HepG2 (cell line): ENCODE measurements around the gene SCIN. TPM values are rescaled to one million over a fixed set of nuclear protein-coding genes. Genes with fewer than 3 reads are reported as not detected.
A peak's percentile ranks its signal among the peaks of the same experiment; 100 is the strongest.
"Not testable (repeated sequence)": the region's sequence is repeated elsewhere in the genome, so short reads cannot be mapped to it uniquely, and the experiment has no call there.

Experiments
- ATAC-seq: fragments of 200-7000 bp; cut with Tn5 transposase; 3 replicates; pipeline ENCODE4 v1.9.1; 2020; ENCODE audit warnings: mild to moderate bottlenecking, moderate library complexity
- BruUV-seq: library from RNA; stranded (reverse); fragments of 400-500 nt; replicated peaks from 2 replicates; lab custom pipeline; 2021; lab: Mats Ljungman, UMichigan
- CTCF ChIA-PET: fragments of 300-600 bp; formaldehyde crosslinking; extraction: SDS; loops from one replicate; lab custom pipeline; 2021; ENCODE audit warnings: low total read pairs, inconsistent platforms, low intra/inter-chr PET ratio; lab: Yijun Ruan, JAX
- POLR2A ChIA-PET: fragments of 350-600 bp; sonication (Branson Sonifier 250); formaldehyde crosslinking; loops from one replicate; lab custom pipeline; 2020; ENCODE audit warnings: antibody characterized with exemption, inconsistent platforms; lab: Yijun Ruan, JAX
- DNase-seq: peaks from one replicate; pipeline ENCODE4 v3.0.0-alpha.2; 2015; ENCODE audit warnings: low spot score
- FAIRE-seq: peaks from 3 replicates; lab custom pipeline; 2011; peaks lifted over from hg19 to GRCh38; lab: Jason Lieb, UNC
- H2AFZ ChIP-seq: one replicate; pipeline ENCODE4 v1.6.1; 2011; ENCODE audit warnings: low read length, inconsistent platforms
- H3K27ac ChIP-seq: fragments of 300-600 bp; 3 replicates; pipeline ENCODE4 v1.8.0; 2011; ENCODE audit warnings: mixed run types, mild to moderate bottlenecking, mixed read lengths, low read length, inconsistent platforms; ENCODE audit not compliant: insufficient read depth; ENCODE audit errors: extremely low read length
- H3K27me3 ChIP-seq, 2 experiments: fragments of 200-600 bp in 1 of 2; 2 replicates in 1 of 2; 3 replicates in 1 of 2; pipeline versions ENCODE4 v1.6.0 to v1.8.0; 2011; ENCODE audit warnings: low read length in 2 of 2, mild to moderate bottlenecking in 2 of 2, moderate library complexity in 2 of 2, inconsistent platforms in 1 of 2; ENCODE audit not compliant: insufficient read depth in 2 of 2, control insufficient read depth in 1 of 2
- H3K36me3 ChIP-seq, 2 experiments: fragments of 200-600 bp in 1 of 2; replicated peaks in 1 of 2; 2 replicates in 1 of 2; 3 replicates in 1 of 2; pipeline versions ENCODE4 v1.5.1 to v1.8.0; 2011; ENCODE audit warnings: low read length in 2 of 2, inconsistent platforms in 1 of 2; ENCODE audit not compliant: insufficient read depth in 2 of 2, control insufficient read depth in 1 of 2
- H3K4me1 ChIP-seq: 2 replicates; pipeline ENCODE4 v1.5.1; 2012; ENCODE audit warnings: low read length, inconsistent platforms; ENCODE audit not compliant: insufficient read depth
- H3K4me2 ChIP-seq: 2 replicates; pipeline ENCODE4 v1.6.0; 2011; ENCODE audit warnings: low read depth, low read length, inconsistent platforms
- H3K4me3 ChIP-seq, 3 experiments: fragments of 200-600 bp in 1 of 3; sonication (generic), shearing (Covaris generic) in 1 of 3; replicated peaks in 1 of 3; 2 replicates each; pipeline ENCODE4 v1.5.1; 2011 to 2016; ENCODE audit warnings: low read length in 3 of 3, inconsistent platforms in 2 of 3, low read depth in 2 of 3, mild to moderate bottlenecking in 2 of 3, control low read depth in 1 of 3, mixed read lengths in 1 of 3; ENCODE audit not compliant: insufficient read depth in 1 of 3
- H3K79me2 ChIP-seq: one replicate; pipeline ENCODE4 v1.6.1; 2011; ENCODE audit warnings: low read length, inconsistent platforms; ENCODE audit not compliant: insufficient read depth
- H3K9ac ChIP-seq: 2 replicates; pipeline ENCODE4 v1.6.0; 2011; ENCODE audit warnings: mild to moderate bottlenecking, low read depth, low read length, inconsistent platforms; ENCODE audit not compliant: insufficient read depth
- H3K9me3 ChIP-seq: 2 replicates; pipeline ENCODE4 v1.5.1; 2012; ENCODE audit warnings: mild to moderate bottlenecking, low read length
- H4K20me1 ChIP-seq: 2 replicates; pipeline ENCODE4 v1.6.0; 2011; ENCODE audit warnings: inconsistent platforms, mild to moderate bottlenecking, low read length, moderate library complexity; ENCODE audit not compliant: insufficient read depth
- ARHGAP35 ChIP-seq: sonication (generic); formaldehyde crosslinking; IDR thresholded peaks from 2 replicates; pipeline ENCODE4 v1.9.0; 2022; ENCODE audit warnings: mild to moderate bottlenecking, inconsistent platforms, moderate library complexity, missing genetic modification reagents, borderline replicate concordance
- HIVEP1 ChIP-seq: sonication (generic); formaldehyde crosslinking; IDR thresholded peaks from 2 replicates; pipeline ENCODE4 v1.4.0; 2020; ENCODE audit warnings: mild to moderate bottlenecking, missing genetic modification reagents
- IRF9 ChIP-seq: sonication (generic); formaldehyde crosslinking; IDR thresholded peaks from 2 replicates; pipeline ENCODE4 v1.8.0; 2022; ENCODE audit warnings: missing genetic modification reagents, mild to moderate bottlenecking, borderline replicate concordance
- MED13 ChIP-seq: sonication (generic); formaldehyde crosslinking; IDR thresholded peaks from 2 replicates; pipeline ENCODE4 v1.5.0; 2020; ENCODE audit warnings: missing genetic modification reagents
- PHF21A ChIP-seq: sonication (generic); formaldehyde crosslinking; IDR thresholded peaks from 2 replicates; pipeline ENCODE4 v1.5.0; 2020; ENCODE audit warnings: mild to moderate bottlenecking, missing genetic modification reagents
- RBFOX2 ChIP-seq: fragments of 200-400 bp; formaldehyde crosslinking; IDR thresholded peaks from 2 replicates; pipeline ENCODE4 v1.6.1; 2017; ENCODE audit warnings: low read depth, mild to moderate bottlenecking, low read length
- SIX4 ChIP-seq: sonication (generic); formaldehyde crosslinking; IDR thresholded peaks from 2 replicates; pipeline ENCODE4 v1.4.0; 2020; ENCODE audit warnings: missing genetic modification reagents
- SNAPC5 ChIP-seq: sonication (generic); formaldehyde crosslinking; IDR thresholded peaks from 2 replicates; pipeline ENCODE4 v1.8.1; 2023; ENCODE audit warnings: mild to moderate bottlenecking, missing genetic modification reagents, borderline replicate concordance
- ZBTB1 ChIP-seq: sonication (generic); formaldehyde crosslinking; IDR thresholded peaks from 2 replicates; pipeline ENCODE4 v1.4.0; 2020; ENCODE audit warnings: missing genetic modification reagents, borderline replicate concordance
- ZNF264 ChIP-seq: sonication (generic); formaldehyde crosslinking; IDR thresholded peaks from 2 replicates; pipeline ENCODE4 v1.4.0; 2020; ENCODE audit warnings: missing genetic modification reagents
- ZNF501 ChIP-seq: sonication (generic); formaldehyde crosslinking; IDR thresholded peaks from 2 replicates; pipeline ENCODE4 v1.5.1; 2020; ENCODE audit warnings: mild to moderate bottlenecking, moderate library complexity, missing genetic modification reagents
- ZNF615 ChIP-seq: sonication (generic); formaldehyde crosslinking; IDR thresholded peaks from 2 replicates; pipeline ENCODE4 v1.5.0; 2020; ENCODE audit warnings: mild to moderate bottlenecking, missing genetic modification reagents, borderline replicate concordance
- ZNF790 ChIP-seq: sonication (generic); formaldehyde crosslinking; IDR thresholded peaks from 2 replicates; pipeline ENCODE4 v1.8.0; 2022; ENCODE audit warnings: missing genetic modification reagents, mild to moderate bottlenecking, borderline replicate concordance
- WGBS: methylation state at CpG from one replicate; pipeline ENCODE4 v1.1.6; 2017; ENCODE audit warnings: low lambda C conversion rate; 5-methylcytosine and 5-hydroxymethylcytosine counted together
- in situ Hi-C: cut with HindIII; loops from 2 replicates; pipeline ENCODE4 v1.10.0; 2017; ENCODE audit warnings: low pct_unique_long_range_greater_than_20kb; ENCODE audit not compliant: extremely low pct_ligation_motif_present
- intact Hi-C: fragments of 100-400 bp; cut with micrococcal nuclease; formaldehyde crosslinking; loops from one replicate; pipeline ENCODE4 v1.10.0; 2022; ENCODE audit not compliant: unreplicated experiment
- polyA plus RNA-seq, 8 experiments: library from polyadenylated mRNA; depleted of rRNA in 3 of 8; stranded (reverse) in 7 of 8; unstranded in 1 of 8; fragments of >200 nt; fragmentation: Illumina TruSeq in 4 of 8; extraction: Trizol in 4 of 8; gene quantifications; 2 replicates each; pipeline versions ENCODE4 v1.2.1 to v1.2.3, GENCODE V29; 2011 to 2016; ENCODE audit warnings: low read depth in 4 of 8, missing spikeins in 1 of 8, mixed read lengths in 1 of 8; ENCODE audit not compliant: insufficient read depth in 1 of 8
- total RNA-seq, 5 experiments: library from RNA; depleted of rRNA; stranded (reverse); fragments of >200 nt; fragmentation: Illumina TruSeq; extraction: Trizol; gene quantifications; 2 replicates each; pipeline ENCODE4 v1.2.3, GENCODE V29; 2016; ENCODE audit warnings: low read depth in 1 of 5

The SCIN gene
- total and polyA plus RNA-seq, 2 of the 13 experiments (the other 11 are each of a cell fraction or from before 2014, with no cell fraction given): not detected

GRCh38 chr7:12687718-12688171 is 117.2 kb downstream of the SCIN start (continued):
- no peak for TF ChIP-seq ZBTB1 (CRISPR knock-in tag)
- TF ChIP-seq MED13 (CRISPR knock-in tag): no peak
- TF ChIP-seq, all 625 proteins: peak for 12

GRCh38 chr7:12688485-12689170 is 118.1 kb downstream of the SCIN start:
- ChIA-PET CTCF (interaction anchor here (1.1 kb wide), 1 partner anchor 428 kb away, joined by 3 read pairs; no protein-coding TSS in a partner anchor), POLR2A (interaction anchor here (3.7 kb wide), 1 partner anchor 329 kb away, joined by 20 read pairs; no protein-coding TSS in a partner anchor)
- not testable (repeated sequence) for H4K20me1 ChIP-seq, H3K27ac ChIP-seq, FAIRE-seq, DNase-seq, H3K36me3 ChIP-seq, ATAC-seq, H2AFZ ChIP-seq, H3K27me3 ChIP-seq, H3K9me3 ChIP-seq
- BruUV-seq: TSS peak; percentile 51
- WGBS: 68% methylated on average over 3 of the region's 3 CpGs
- intact Hi-C loops: loop anchor here (1.0 kb wide), 1 partner anchor 497 kb away; no protein-coding TSS in a partner anchor
- in situ Hi-C loops: loop anchor here (10.0 to 25.0 kb wide), 2 partner anchors 424 to 486 kb away; no protein-coding TSS in a partner anchor
- Histone ChIP-seq H3K4me2 (peak overlapping the region; percentile 74), H3K9ac (peak overlapping the region; percentile 38; the same call in 1 of the 2 replicates), H3K4me1 (peaks cover 37% of the 10 kb centered on the region), H3K4me3 (peak overlapping the region; percentile 53 to 56 (median 54); a peak in 5 of 6 replicates), H3K79me2 (peaks cover 33% of the 10 kb centered on the region)
- peak; percentile 9; the same call in 1 of the 2 replicates for TF ChIP-seq RBFOX2

- FAIRE-seq: no peak
- H3K79me2 ChIP-seq: peaks cover 33% of the 10 kb centered on the region
- POLR2A ChIA-PET: interaction anchor here (3.7 kb wide), 1 partner anchor 328 kb away, joined by 20 read pairs; no protein-coding TSS in a partner anchor
- in situ Hi-C loops: loop anchor here (10.0 to 25.0 kb wide), 2 partner anchors 423 to 485 kb away; no protein-coding TSS in a partner anchor
- H3K36me3 ChIP-seq: no peaks in the 10 kb centered on the region
- WGBS: 76% methylated on average over 2 of the region's 2 CpGs
- no peak for DNase-seq
- no peaks in the 10 kb centered on the region for H3K27me3 ChIP-seq
- no peak overlapping the region for H3K27ac ChIP-seq
- H2AFZ ChIP-seq: no peak overlapping the region
- intact Hi-C loops: loop anchor here (1.0 kb wide), 1 partner anchor 496 kb away; no protein-coding TSS in a partner anchor
- peak overlapping the region; percentile 38 for H3K9ac ChIP-seq
- H3K4me3 ChIP-seq: peak overlapping the region; percentile 53 to 56 (median 54); a peak in 5 of 6 replicates
- no TSS peak for BruUV-seq
- H3K4me1 ChIP-seq: peaks cover 29% of the 10 kb centered on the region
- CTCF ChIA-PET: no interaction called here
- H4K20me1 ChIP-seq: no peaks in the 10 kb centered on the region
- H3K9me3 ChIP-seq: no peaks in the 10 kb centered on the region
- H3K4me2 ChIP-seq: peak overlapping the region; percentile 69
- no peak for ATAC-seq
- TF ChIP-seq ZNF264 (CRISPR knock-in tag): no peak
- no peak for TF ChIP-seq PHF21A (CRISPR knock-in tag)
- TF ChIP-seq HIVEP1 (CRISPR knock-in tag): no peak
- no peak for TF ChIP-seq SIX4
- TF ChIP-seq ARHGAP35 (CRISPR knock-in tag): no peak
- no peak for TF ChIP-seq ZNF615 (CRISPR knock-in tag)
- no peak for TF ChIP-seq ZNF501
- TF ChIP-seq IRF9 (CRISPR knock-in tag): no peak
- TF ChIP-seq SNAPC5 (CRISPR knock-in tag): no peak
- TF ChIP-seq ZNF790 (CRISPR knock-in tag): no peak
These were observed 118.9 kb downstream of the SCIN start for GRCh38 chr7:12689451-12689850.
